A673 (cell line): ENCODE data around the gene ZNF383. TPM values are rescaled to one million over a fixed set of nuclear protein-coding genes. Genes with fewer than 3 reads are reported as not detected.

Source experiments
- BruUV-seq: library from RNA; stranded (reverse); fragments of 400-500 nt; replicated peaks from 2 replicates; lab custom pipeline; 2021; lab: Mats Ljungman, UMichigan
- CTCF ChIA-PET: fragments of 300-600 bp; sonication (Branson Sonifier 250); formaldehyde crosslinking; loops from one replicate; lab custom pipeline; 2022; ENCODE audit warnings: antibody characterized with exemption; lab: Charles Lee
- POLR2A ChIA-PET: fragments of 300-600 bp; sonication (Branson Sonifier 250); formaldehyde crosslinking; loops from one replicate; lab custom pipeline; 2022; ENCODE audit warnings: antibody characterized with exemption; ENCODE audit not compliant: low non-redundant PET; lab: Charles Lee
- DNase-seq: peaks from one replicate; pipeline ENCODE4 v3.0.0-alpha.2; 2015; ENCODE audit warnings: low spot score
- H3K27ac ChIP-seq: fragments of 200-600 bp; sonication (generic); 2 replicates; pipeline ENCODE4 v1.5.1; 2016; ENCODE audit warnings: mixed run types, low read depth, mild to moderate bottlenecking, mixed read lengths, antibody characterized with exemption, low read length; ENCODE audit not compliant: poor library complexity, severe bottlenecking
- H3K27me3 ChIP-seq: fragments of 200-600 bp; sonication (generic); replicated peaks from 2 replicates; pipeline ENCODE4 v1.6.1; 2017; ENCODE audit warnings: mixed run types, low read depth, mild to moderate bottlenecking, mixed read lengths, antibody characterized with exemption, low read length; ENCODE audit not compliant: insufficient read depth, poor library complexity
- H3K36me3 ChIP-seq: fragments of 200-600 bp; sonication (generic); 2 replicates; pipeline ENCODE4 v1.6.1; 2016; ENCODE audit warnings: mixed run types, mild to moderate bottlenecking, mixed read lengths, antibody characterized with exemption, low read length; ENCODE audit not compliant: insufficient read depth, poor library complexity, severe bottlenecking
- H3K4me1 ChIP-seq: fragments of 200-600 bp; sonication (generic); 2 replicates; pipeline ENCODE4 v1.6.1; 2017; ENCODE audit warnings: mixed run types, mild to moderate bottlenecking, mixed read lengths, antibody characterized with exemption, low read length; ENCODE audit not compliant: insufficient read depth, poor library complexity, severe bottlenecking
- H3K4me3 ChIP-seq: fragments of 200-600 bp; sonication (generic); 2 replicates; pipeline ENCODE4 v1.5.1; 2016; ENCODE audit warnings: low read depth, mixed run types, mild to moderate bottlenecking, mixed read lengths, low read length; ENCODE audit not compliant: poor library complexity, severe bottlenecking
- H3K9me3 ChIP-seq: fragments of 200-600 bp; sonication (generic); 2 replicates; pipeline ENCODE4 v1.6.1; 2016; ENCODE audit warnings: mixed run types, low read depth, mild to moderate bottlenecking, mixed read lengths, antibody characterized with exemption, low read length; ENCODE audit not compliant: poor library complexity, severe bottlenecking
- CTCF ChIP-seq: fragments of 300-800, 200-600 bp; sonication (generic); conservative IDR thresholded peaks from 2 replicates; pipeline ENCODE4 v1.5.1; 2017; ENCODE audit warnings: low read depth, mild to moderate bottlenecking, antibody characterized with exemption, low read length, moderate library complexity, mixed read lengths
- EZH2 ChIP-seq: fragments of 200-600 bp; sonication (generic); IDR thresholded peaks from 2 replicates; pipeline ENCODE4 v1.6.1; 2017; ENCODE audit warnings: borderline replicate concordance, low read depth, mild to moderate bottlenecking, mixed read lengths, antibody characterized with exemption, low read length; ENCODE audit not compliant: poor library complexity, severe bottlenecking
- intact Hi-C: fragments of 100-400 bp; cut with micrococcal nuclease; formaldehyde crosslinking; loops from one replicate; pipeline ENCODE4 v1.10.0; 2022; ENCODE audit not compliant: unreplicated experiment
- total RNA-seq: library from RNA; stranded (reverse); gene quantifications from 2 replicates; pipeline ENCODE4 v1.2.3, GENCODE V29; 2021

Gene ZNF383
- total RNA-seq, 1 experiment from 2014 or later = 7.6 TPM

- POLR2A ChIA-PET = no interaction called here
- intact Hi-C loops = no loop called here
Observed at GRCh38 chr19:37220383-37220782, 2.4 kb downstream of the ZNF383 start.

GRCh38 chr19:37221136-37221535 lies 3.1 kb downstream of the ZNF383 start:
- H3K9me3 ChIP-seq = peaks cover 4% of the 10 kb centered on the region
- no peaks in the 10 kb centered on the region for H3K27me3 ChIP-seq
- intact Hi-C loops = no loop called here
- no TSS peak for BruUV-seq
- TF ChIP-seq CTCF (no peak), EZH2 (no peak)
- H3K4me3 ChIP-seq = no peak overlapping the region
- CTCF ChIA-PET = no interaction called here
- POLR2A ChIA-PET = no interaction called here
- peaks cover 31% of the 10 kb centered on the region for H3K36me3 ChIP-seq
- no peak for DNase-seq
- H3K4me1 ChIP-seq = no peaks in the 10 kb centered on the region
- H3K27ac ChIP-seq = no peak overlapping the region

More at GRCh38 chr19:37220383-37220782, 2.4 kb downstream of the ZNF383 start:
- CTCF ChIA-PET = no interaction called here
- H3K36me3 ChIP-seq = peaks cover 23% of the 10 kb centered on the region
- no peak overlapping the region for H3K27ac ChIP-seq
- no peaks in the 10 kb centered on the region for H3K27me3 ChIP-seq
- H3K4me1 ChIP-seq = no peaks in the 10 kb centered on the region
- BruUV-seq = no TSS peak
- peaks cover 4% of the 10 kb centered on the region for H3K9me3 ChIP-seq
- no peak for DNase-seq
- TF ChIP-seq EZH2 = no peak
- no peak for TF ChIP-seq CTCF
- H3K4me3 ChIP-seq = no peak overlapping the region

DNA sequence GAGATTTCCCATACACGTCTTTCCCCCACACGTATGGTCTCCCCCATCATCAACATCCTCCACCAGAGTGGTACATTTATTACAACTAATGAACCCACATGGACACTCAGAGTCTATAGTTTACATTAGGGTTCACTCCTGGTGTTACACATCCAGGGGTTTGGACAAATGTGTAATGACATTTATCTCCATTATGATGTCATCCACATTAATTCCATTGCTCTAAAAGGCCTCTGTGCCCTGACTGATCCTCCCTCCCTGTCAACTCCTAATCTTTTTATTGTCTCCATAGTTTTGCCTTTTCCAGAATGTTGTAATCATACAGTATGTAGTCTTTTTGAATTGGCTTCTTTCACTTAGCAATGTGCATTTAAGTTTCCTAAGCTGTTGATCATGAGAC lies 8.2 kb downstream of the ZNF383 start:
- DNase-seq = no peak
- Histone ChIP-seq H3K9me3 (peaks cover 4% of the 10 kb centered on the region), H3K4me1 (no peaks in the 10 kb centered on the region), H3K36me3 (peaks cover 44% of the 10 kb centered on the region), H3K27ac (no peak overlapping the region), H3K4me3 (no peak overlapping the region), H3K27me3 (no peaks in the 10 kb centered on the region)
- POLR2A ChIA-PET = no interaction called here
- intact Hi-C loops = no loop called here
- CTCF ChIA-PET = no interaction called here
- no peak for TF ChIP-seq EZH2
- TF ChIP-seq CTCF = no peak
- no TSS peak for BruUV-seq
